COLO668 (cell line): ENCODE measurements around the gene RGS17.

ENCODE experiments used
- DNase-seq: peaks from one replicate; lab custom pipeline; 2025; ENCODE audit not compliant: unreplicated experiment; lab: John Stamatoyannopoulos, UW

Gene RGS17

DNA sequence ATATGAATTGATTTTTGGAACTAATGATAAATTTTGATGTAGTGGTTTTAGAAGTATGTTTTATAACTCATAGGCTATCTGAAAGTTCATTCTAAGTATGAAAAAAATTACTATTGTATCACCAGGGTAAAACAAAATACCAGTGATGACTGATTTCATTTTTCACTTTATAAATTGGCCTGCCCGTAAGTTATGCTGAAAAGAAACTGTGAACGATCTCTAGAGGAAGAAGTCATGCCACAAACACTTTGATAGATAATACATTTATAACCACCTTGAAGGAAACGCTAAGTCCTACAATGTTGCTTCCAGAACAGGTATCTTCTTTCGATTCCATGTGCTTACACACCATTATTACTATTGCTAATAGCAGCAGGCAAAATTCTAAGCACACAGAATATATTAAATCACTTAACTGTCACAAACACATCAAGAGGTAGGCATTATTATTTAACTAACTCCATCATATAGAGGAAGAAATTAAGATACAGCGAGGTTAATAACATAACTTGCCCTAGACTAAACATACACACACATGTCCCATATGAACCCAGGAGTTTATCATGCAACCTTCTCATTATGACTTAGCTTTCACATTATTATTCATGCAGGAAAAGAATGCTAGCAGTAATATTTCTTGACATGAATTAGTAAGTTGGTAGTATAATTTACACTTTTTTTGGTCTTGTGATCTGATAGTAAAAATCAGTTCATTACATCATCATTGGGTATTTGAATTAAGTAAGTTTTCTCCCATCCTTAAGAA is 44.7 kb downstream of the RGS17 start:
- no peak for DNase-seq

GRCh38 chr6:153085239-153085638 is 45.8 kb downstream of the RGS17 start:
- DNase-seq, result no peak

- no peak for DNase-seq
These were observed 46.7 kb downstream of the RGS17 start for GRCh38 chr6:153084393-153084792.

- no peak for DNase-seq
These were observed 47.2 kb downstream of the RGS17 start for GRCh38 chr6:153083869-153084268.

DNA sequence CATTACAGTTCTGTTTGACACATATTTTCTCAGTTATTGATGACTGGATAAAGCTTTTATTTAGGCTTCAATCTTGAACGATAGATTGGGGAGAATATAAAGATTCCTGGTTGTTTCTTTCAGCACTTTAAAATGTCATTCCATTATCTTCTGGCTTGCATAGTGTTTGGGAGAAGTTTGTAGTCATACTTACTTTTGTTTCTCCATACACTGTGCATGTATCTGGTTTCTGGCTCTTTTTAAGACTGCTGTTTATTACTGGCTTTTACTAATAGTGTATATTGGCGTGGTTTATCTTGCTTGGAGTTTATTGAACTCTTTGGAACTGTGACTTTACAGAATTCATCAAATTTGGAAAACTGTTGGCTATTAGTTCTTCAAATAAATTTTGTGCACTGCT is 49.2 kb downstream of the RGS17 start:
- no peak for DNase-seq

DNA sequence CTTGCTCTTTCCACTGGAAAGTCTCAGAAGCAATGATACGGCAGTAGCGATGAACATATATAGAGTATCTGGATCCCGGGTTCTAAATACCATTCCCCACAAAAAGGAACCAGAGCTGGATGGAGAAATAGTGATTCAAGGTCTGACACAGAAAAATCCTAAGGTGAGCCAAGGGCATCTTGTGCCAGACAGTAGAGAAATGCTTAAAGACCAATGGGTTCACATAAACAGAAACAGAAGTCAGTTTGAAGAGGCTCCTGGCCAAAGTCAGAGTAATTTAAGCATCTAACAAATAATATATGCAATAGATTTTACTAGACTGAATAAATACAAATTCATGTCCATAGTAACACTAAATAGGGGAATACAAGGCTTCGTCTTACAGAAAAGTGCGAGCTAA is 54.7 kb downstream of the RGS17 start:
- DNase-seq, result no peak

GRCh38 chr6:153074761-153075160 is 56.3 kb downstream of the RGS17 start:
- no peak for DNase-seq

- DNase-seq, result no peak
These were observed 57.2 kb downstream of the RGS17 start for GRCh38 chr6:153073841-153074240.

DNA sequence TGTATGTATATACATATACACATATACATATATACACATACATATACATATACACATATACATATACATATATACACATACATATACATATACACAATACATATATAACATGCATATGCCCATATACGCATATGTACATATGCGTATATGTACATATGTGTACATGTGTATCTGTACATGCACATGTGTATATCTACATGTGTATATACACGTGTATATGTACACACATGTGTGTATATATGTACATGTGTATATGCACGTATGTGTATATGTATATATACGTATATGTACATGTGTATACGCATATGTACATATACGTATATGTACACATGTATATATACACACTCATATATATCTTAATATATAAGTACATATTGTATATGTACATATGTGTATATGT is 60.3 kb downstream of the RGS17 start:
- DNase-seq, result no peak

DNA sequence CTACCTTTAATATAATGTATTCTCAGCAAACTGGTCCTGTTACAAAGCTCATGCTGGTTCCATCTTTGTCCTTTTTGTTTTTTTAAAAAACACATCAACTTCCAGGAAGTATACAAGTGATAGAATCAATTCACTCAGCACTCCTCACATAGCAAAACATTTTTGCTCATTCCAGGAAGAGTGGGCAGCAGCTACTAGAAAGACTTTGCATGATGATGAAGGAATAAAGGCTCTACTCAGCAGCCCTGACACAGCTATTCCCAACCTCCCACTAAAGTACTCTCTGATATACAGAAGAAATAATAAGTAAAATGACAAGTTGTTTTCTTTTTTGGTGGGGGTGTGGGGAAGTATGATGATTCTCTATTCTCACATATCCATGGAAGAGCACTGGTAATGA is 61.2 kb downstream of the RGS17 start:
- no peak for DNase-seq

DNA sequence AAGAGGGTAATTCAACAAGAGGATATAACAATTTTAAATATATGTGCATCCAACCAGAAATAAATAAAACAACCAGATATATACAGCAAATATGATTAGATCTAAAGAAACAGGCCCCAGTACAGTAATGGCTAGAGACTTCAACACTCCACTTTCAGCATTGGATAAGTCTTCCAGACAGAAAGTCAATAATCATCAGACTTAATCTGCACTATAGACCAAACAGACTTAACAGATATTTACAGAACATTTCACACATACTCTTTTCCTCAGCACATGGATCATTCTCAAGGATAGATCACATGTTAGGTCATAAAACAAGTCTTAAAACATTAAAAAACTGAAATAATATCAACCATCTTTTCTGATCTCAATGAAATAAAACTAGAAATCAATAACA is 65.9 kb downstream of the RGS17 start:
- no peak for DNase-seq

GRCh38 chr6:153063936-153064335 is 67.1 kb downstream of the RGS17 start:
- no peak for DNase-seq

DNA sequence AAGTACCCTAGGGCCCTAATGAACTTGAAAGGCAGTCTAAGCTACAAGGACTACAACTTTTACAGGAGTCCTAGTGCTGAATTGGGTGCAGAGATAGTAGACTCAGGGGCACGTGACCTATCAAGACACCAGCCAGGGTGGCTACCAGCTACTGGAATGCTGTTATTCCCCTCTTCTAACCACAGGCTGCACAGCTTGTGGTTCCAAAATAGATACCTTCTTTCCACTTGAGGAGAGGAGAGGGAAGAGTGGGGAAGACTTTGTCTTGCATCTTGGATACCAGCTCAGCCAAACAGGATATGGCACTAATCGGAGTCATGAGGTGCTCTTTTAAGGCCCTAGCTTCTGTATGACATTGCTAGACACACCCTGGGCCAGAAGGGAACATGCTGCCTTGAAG is 68.6 kb downstream of the RGS17 start:
- no peak for DNase-seq

DNA sequence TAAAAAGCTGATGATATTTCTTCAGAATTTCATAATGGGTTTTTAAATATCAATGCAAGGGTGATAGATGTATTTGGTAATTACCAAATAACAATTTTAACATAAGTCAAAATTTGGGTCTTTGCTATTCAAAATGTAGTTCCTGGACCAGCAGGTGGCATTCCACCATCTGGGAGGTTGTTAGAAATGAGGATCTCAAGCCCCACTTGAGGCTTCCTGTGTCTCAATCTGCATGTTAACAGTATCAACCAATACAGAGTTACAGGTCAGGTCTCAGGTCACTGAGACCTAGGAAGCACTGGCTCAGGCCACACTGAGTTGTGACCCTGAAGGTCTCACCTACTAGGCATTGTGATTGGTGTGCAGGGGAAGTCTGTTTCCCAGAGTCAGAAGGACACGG is 71.3 kb downstream of the RGS17 start:
- DNase-seq, result no peak

- no peak for DNase-seq
These were observed 71.8 kb downstream of the RGS17 start for GRCh38 chr6:153059311-153059710.

DNA sequence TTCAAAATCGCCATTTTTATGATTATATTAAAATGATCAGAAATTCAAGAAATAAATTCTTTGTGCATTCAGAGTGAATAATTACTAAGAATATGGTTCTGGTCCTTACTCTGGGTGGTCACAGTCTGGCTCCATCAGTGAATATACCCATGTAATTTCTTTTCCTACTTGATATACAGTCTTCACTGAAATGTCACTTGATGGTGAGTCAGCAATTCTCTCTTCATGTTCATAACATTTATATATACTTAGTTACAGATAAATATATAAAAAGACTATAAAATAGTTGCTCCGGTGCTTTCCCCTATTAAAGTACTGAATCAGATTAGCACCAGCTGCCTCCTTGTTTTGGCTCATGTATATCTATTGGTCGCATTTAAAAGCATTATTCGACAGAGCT is 72.2 kb downstream of the RGS17 start:
- no peak for DNase-seq

GRCh38 chr6:153058291-153058690 is 72.8 kb downstream of the RGS17 start:
- DNase-seq, result no peak

DNA sequence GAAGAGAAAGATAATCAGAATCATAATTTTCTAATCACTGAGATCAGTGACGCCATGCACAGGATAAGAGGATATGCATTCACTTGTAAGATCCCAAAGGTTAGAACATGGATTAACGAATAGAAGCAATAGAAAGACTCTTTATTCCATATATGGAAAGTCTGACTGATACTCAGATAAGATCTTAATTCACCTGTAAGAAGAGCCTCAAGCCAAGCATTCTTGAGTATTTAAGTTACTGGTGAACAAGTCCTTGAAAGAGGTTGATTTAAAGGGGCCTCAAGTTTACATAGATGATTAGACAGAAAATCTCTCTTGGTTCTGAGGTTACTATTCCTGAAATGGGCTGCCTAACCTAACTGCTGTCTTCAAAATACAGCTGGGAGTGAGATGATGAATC is 74.8 kb downstream of the RGS17 start:
- no peak for DNase-seq

DNA sequence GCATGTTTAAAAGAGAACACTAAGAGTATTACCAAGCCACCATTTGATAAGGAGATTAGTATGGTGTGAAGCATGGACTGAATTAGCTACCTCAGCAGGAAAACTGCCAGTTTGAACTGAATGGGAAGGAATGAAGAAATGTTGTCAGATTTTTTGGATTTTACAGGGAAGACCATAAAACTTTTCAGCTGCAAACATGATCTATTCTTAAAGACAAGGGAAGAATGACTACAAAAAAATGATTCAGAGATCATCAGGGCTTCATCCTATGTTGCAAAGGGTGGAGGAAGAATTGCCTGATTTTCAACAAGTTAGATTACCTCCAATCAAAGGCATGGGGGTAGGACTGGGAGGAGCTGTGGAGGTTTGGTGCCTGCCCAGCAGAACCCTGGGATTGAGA is 79.3 kb downstream of the RGS17 start:
- DNase-seq, result no peak

- DNase-seq, result no peak
These were observed 82.5 kb downstream of the RGS17 start for GRCh38 chr6:153048631-153049030.

DNA sequence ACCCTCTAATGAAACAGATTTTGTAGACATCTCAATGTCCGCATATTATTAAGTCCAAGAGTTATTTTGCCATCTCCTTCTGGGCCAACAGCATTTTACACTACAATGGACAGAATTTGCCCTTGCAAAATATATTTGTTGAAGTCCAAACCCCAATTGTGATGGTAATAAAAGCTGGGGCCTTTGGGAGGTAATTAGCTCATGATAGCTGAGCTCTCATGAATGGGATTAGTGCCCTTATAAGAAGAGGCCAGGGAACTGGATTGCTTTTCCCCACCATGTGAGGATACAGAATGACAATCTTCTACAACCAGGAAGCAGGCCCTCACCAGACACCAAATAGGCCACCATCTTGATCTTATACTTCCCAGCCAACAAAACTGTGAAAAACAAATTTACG is 83.7 kb downstream of the RGS17 start:
- no peak for DNase-seq

DNA sequence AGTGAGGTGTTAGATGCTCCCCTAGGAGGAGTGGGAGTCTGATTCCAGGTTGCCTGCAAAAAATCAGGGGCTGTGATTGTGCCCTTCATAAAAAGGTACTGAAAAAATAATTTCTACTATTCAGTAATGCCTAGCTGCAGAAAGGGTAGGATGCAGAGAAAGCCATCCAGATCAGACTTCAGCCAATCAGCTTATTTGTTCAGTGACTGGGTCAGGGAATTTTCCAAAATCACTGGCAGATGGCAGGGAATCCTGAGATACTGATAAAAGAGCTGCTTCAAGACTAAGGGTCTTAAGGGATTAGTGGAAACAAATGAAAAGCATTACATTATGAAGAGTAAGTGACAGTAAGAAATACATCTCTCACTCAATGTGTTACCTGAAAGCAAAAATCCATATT is 85.8 kb downstream of the RGS17 start:
- DNase-seq, result no peak

- no peak for DNase-seq
These were observed 86.8 kb downstream of the RGS17 start for GRCh38 chr6:153044295-153044694.
